HUDEP-2 (cell line): Measurements from ENCODE around the gene RALGPS1.
"Not testable (repeated sequence)": the region's sequence is repeated elsewhere in the genome, so short reads cannot be mapped to it uniquely, and the experiment has no call there.

Source experiments
- DNase-seq, 76 experiments: peaks; one replicate each; lab custom pipeline; 2025; ENCODE audit not compliant: unreplicated experiment in 76 of 76; lab: John Stamatoyannopoulos, UW

The RALGPS1 gene

GRCh38 chr9:127143920-127144465 lies 229.4 kb downstream of the RALGPS1 start:
- DNase-seq: no peak

GRCh38 chr9:127144670-127145445 lies 230.3 kb downstream of the RALGPS1 start:
- DNase-seq: no peak

- DNase-seq: not testable (repeated sequence)
Observed at GRCh38 chr9:127146841-127147240, 232.3 kb downstream of the RALGPS1 start.

GRCh38 chr9:127147251-127147650 lies 232.7 kb downstream of the RALGPS1 start:
- no peak for DNase-seq

- DNase-seq: no peak
Observed at GRCh38 chr9:127148014-127148413, 233.4 kb downstream of the RALGPS1 start.

- DNase-seq: no peak
Observed at GRCh38 chr9:127149010-127149409, 234.4 kb downstream of the RALGPS1 start.

- DNase-seq: no peak
Observed at GRCh38 chr9:127149463-127150390, 235.1 kb downstream of the RALGPS1 start.

GRCh38 chr9:127153501-127153900 lies 238.9 kb downstream of the RALGPS1 start:
- no peak for DNase-seq

GRCh38 chr9:127154003-127154389 lies 239.4 kb downstream of the RALGPS1 start:
- no peak for DNase-seq

GRCh38 chr9:127154390-127155191 lies 240.0 kb downstream of the RALGPS1 start:
- no peak for DNase-seq

GRCh38 chr9:127155314-127155960 lies 240.9 kb downstream of the RALGPS1 start:
- DNase-seq: no peak

GRCh38 chr9:127158786-127159324 lies 244.3 kb downstream of the RALGPS1 start:
- DNase-seq: no peak

GRCh38 chr9:127159325-127159801 lies 244.8 kb downstream of the RALGPS1 start:
- DNase-seq: peak in 1 of 76 experiments; percentile 4

GRCh38 chr9:127159949-127160610 lies 245.5 kb downstream of the RALGPS1 start:
- DNase-seq: no peak

GRCh38 chr9:127161081-127161624 lies 246.6 kb downstream of the RALGPS1 start:
- no peak for DNase-seq

- DNase-seq: no peak
Observed at GRCh38 chr9:127162046-127162863, 247.7 kb downstream of the RALGPS1 start.

- no peak for DNase-seq
Observed at GRCh38 chr9:127162864-127163365, 248.3 kb downstream of the RALGPS1 start.

GRCh38 chr9:127163409-127163808 lies 248.8 kb downstream of the RALGPS1 start:
- DNase-seq: no peak
